BJ (cell line): ENCODE measurements around the gene ARAP3. TPM values are rescaled to one million over a fixed set of nuclear protein-coding genes. Genes with fewer than 3 reads are reported as not detected.

Experiments
- CTCF ChIA-PET: fragments of 350-600 bp; formaldehyde crosslinking; extraction: SDS; loops from one replicate; lab custom pipeline; 2021; ENCODE audit warnings: antibody characterized with exemption, inconsistent platforms; lab: Yijun Ruan, JAX
- POLR2A ChIA-PET: fragments of 300-600 bp; sonication (Branson Sonifier 250); formaldehyde crosslinking; extraction: SDS; loops from one replicate; lab custom pipeline; 2021; ENCODE audit warnings: antibody characterized with exemption; lab: Charles Lee
- DNase-seq: peaks from one replicate; pipeline ENCODE4 v3.0.0-alpha.2; 2011; ENCODE audit warnings: low read depth
- H3K27me3 ChIP-seq: 2 replicates; pipeline ENCODE4 v1.6.0; 2011; ENCODE audit warnings: low read length; ENCODE audit not compliant: control insufficient read depth, insufficient read depth
- H3K36me3 ChIP-seq: 2 replicates; pipeline ENCODE4 v1.5.1; 2011; ENCODE audit warnings: low read length; ENCODE audit not compliant: control insufficient read depth, insufficient read depth
- H3K4me3 ChIP-seq: 2 replicates; pipeline ENCODE4 v1.5.1; 2011; ENCODE audit warnings: low read depth, mild to moderate bottlenecking, control low read depth, low read length
- CTCF ChIP-seq: IDR thresholded peaks from 2 replicates; pipeline ENCODE4 v1.5.1; 2011; ENCODE audit warnings: low read depth, mild to moderate bottlenecking, control low read depth, inconsistent platforms, low read length, moderate library complexity; ENCODE audit not compliant: insufficient read depth
- polyA plus RNA-seq: library from polyadenylated mRNA; depleted of rRNA; stranded (reverse); fragments of >200 nt; gene quantifications from 2 replicates; pipeline ENCODE4 v1.2.3, GENCODE V29; 2011

ARAP3 gene
- polyA plus RNA-seq, 1 experiment = 5.6 TPM

DNA sequence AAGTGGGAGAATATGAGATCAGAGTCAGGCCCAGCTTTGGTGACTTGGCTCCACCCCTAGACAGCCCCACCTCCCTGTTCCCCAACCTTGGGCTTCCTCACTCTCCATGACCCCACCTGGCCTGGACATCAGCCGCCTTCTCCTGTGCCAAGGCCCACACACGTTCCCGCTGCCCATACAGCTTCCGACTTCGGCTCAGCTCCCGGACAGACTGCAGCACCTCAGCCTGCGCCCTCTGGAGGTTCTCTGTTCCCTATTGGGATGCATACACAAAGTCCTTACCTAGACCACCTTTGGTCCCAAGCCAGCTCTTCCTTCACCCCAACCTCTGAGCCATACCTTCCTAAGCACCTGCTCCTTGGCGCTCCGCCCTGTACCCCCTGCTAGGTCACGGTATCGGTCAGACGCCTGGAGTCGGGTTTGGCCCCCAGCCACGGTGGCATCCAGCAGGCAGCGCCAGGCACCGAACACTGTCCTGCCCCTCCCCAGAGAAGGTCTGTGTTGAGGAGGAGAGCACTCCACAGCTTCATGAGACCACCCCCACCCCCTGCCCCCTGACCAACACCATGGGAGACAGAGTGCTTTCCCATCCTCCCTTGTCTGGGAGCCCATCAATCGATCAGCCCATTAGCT lies 32.9 kb downstream of the ARAP3 start:
- POLR2A ChIA-PET = no interaction called here
- peaks cover 32% of the 10 kb centered on the region for H3K36me3 ChIP-seq
- H3K4me3 ChIP-seq = no peak overlapping the region
- TF ChIP-seq CTCF = no peak
- no peak for DNase-seq
- CTCF ChIA-PET = no interaction called here
- no peaks in the 10 kb centered on the region for H3K27me3 ChIP-seq

- Histone ChIP-seq H3K27me3 (no peaks in the 10 kb centered on the region), H3K36me3 (peaks cover 36% of the 10 kb centered on the region), H3K4me3 (no peak overlapping the region)
- ChIA-PET POLR2A (no interaction called here), CTCF (interaction anchor here (1.0 kb wide), 1 partner anchor 17 kb away, joined by 3 read pairs; no protein-coding TSS in a partner anchor)
- no peak for TF ChIP-seq CTCF
- no peak for DNase-seq
These were observed 34.2 kb downstream of the ARAP3 start for GRCh38 chr5:141647851-141648250.

DNA sequence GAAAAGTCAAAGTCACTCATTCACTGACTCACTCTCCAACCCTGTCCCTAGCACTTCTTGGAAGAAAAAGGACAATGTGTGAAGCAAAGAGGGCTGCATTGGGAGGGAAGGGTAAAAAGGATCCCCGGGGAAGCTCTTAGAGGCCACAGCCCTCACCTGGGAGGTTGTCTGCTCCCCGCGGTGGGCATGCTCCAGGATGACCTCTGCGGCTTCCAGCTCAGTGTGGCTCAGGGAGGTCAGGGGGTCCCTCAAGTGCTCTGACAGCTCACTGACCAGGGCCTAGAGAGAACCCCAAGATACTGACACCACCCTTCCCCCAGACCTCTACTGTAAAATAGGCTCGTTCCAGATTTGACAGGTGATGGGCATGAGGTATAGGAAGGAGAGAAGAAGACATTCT lies 34.8 kb downstream of the ARAP3 start:
- ChIA-PET POLR2A (no interaction called here), CTCF (interaction anchor here (1.0 to 7.0 kb wide), 3 partner anchors 18 to 55 kb away, joined by 3 to 30 read pairs (median 4); partner anchors contain the start of gene DIAPH1)
- Histone ChIP-seq H3K4me3 (no peak overlapping the region), H3K36me3 (peaks cover 38% of the 10 kb centered on the region), H3K27me3 (no peaks in the 10 kb centered on the region)
- TF ChIP-seq CTCF = no peak
- DNase-seq = no peak

DNA sequence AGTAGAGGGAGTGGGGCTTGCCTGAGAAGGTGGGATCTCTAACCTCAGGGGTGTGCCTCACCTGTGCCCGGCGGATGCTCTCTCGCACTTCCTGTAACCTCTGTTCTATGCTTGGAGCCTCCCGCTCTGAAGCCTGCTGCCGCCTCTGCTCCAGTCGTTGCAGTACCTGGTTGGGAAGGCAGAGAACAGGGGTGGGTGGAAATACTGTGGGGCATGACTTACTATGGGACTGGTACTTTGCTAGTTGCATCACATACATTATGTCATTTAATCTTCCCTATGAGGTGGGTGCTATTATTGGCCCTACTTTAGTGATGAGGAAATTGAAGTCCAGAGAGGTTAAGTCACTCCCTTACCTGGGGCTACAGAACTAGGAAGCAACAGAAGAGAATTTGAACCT lies 36.0 kb downstream of the ARAP3 start:
- ChIA-PET POLR2A (no interaction called here), CTCF (interaction anchor here (1.1 to 7.0 kb wide), 3 partner anchors 19 to 54 kb away, joined by 4 to 30 read pairs (median 4); partner anchors contain the start of gene DIAPH1)
- Histone ChIP-seq H3K27me3 (no peaks in the 10 kb centered on the region), H3K36me3 (peaks cover 39% of the 10 kb centered on the region), H3K4me3 (no peak overlapping the region)
- DNase-seq = no peak
- no peak for TF ChIP-seq CTCF

- no peak for DNase-seq
- peaks cover 31% of the 10 kb centered on the region for H3K36me3 ChIP-seq
- no peaks in the 10 kb centered on the region for H3K27me3 ChIP-seq
- H3K4me3 ChIP-seq = no peak overlapping the region
- ChIA-PET CTCF (interaction anchor here (0.7 to 7.0 kb wide), 7 partner anchors 10 to 49 kb away, joined by 3 to 30 read pairs (median 5); partner anchors contain the start of genes DIAPH1 and FCHSD1), POLR2A (no interaction called here)
- peak; percentile 44 for TF ChIP-seq CTCF
These were observed 40.3 kb downstream of the ARAP3 start for GRCh38 chr5:141641634-141642267.
